ENCODE data around the gene BICDL1.
A peak's percentile ranks its signal among the peaks of the same experiment; 100 is the strongest.

Gene BICDL1

DNA sequence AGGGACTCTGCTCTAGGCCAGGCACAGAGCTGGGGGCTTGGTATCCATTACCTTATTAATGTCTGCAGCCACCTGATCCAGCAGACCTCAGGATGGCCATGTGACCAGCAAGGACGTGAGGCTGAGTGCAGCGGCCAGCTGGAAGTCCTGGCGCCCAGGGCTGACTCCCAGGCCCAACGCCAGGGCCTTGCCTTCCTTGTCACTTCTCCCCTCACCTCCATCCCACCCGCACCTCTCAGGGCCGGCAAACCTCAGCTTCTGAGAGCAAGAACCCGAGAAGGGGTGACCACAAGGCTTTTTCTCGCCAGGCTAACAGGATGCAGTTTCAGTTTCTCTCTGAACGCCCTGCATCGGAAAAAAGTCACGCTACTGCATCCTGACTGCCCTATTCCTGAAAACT lies 112.1 kb downstream of the BICDL1 start:
- DNase-seq (ENCODE audit: low spot score): no peak

DNA sequence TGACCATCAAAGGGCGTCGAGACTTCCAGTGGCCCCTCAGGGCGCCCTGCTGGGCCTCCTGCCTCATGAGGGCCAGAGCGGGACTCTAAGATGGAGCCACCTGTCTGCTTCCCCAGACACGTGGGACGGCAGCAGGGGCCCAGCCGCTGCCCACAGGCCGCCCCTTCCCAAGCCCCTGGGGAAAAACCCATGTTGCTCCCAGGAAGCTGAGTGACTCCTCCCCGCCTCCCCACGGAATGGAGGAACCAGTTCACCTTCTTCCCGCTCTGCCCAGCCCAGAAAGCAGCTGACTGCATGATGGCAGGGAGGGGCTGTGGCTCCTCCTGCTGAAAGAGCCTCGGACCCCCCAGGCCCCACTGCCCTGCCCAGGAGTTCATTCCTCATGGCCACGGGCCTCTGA lies 112.6 kb downstream of the BICDL1 start:
- no peak for DNase-seq (ENCODE audit: low spot score)

GRCh38 chr12:120102189-120103043 lies 113.4 kb downstream of the BICDL1 start:
- no peak for DNase-seq (ENCODE audit: low spot score)

GRCh38 chr12:120103044-120103338 lies 114.0 kb downstream of the BICDL1 start:
- no peak for DNase-seq (ENCODE audit: low spot score)

GRCh38 chr12:120103371-120103770 lies 114.3 kb downstream of the BICDL1 start:
- DNase-seq (ENCODE audit: low spot score): no peak

GRCh38 chr12:120106151-120106550 lies 117.1 kb downstream of the BICDL1 start:
- no peak for DNase-seq (ENCODE audit: low spot score)

DNA sequence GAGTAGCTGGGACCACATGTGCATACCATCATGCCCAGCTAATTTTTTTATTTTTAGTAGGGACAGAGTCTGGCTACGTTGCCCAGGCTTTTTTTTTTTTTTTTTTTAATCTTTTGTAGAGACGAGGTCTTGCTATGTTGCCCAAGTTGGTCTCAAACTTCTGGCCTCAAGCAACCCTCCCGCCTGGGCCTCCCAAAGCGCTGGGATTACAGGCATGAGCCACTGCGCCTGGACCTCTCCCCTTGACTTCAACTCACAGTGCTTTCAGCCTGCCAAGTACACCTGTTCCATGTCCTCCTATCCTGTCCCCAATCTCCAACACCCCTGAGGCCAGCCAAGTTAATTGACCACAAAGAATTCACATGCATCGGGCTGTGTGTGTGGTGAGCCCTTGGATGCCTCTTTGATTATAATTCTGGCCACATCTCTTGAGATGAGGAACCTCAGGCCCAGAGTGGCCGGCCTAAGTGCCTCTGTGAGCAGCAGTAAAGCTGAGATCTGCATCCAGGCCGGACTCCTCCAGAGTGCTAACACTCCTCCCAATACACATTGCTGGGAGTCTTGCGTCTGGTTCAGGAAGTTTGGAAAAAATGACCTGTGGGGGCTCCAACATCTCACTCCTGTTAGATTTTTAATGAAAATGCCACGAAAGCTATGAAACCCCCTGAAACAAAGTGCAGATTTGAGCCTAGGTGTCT lies 120.7 kb downstream of the BICDL1 start:
- no peak for DNase-seq (ENCODE audit: low spot score)

DNA sequence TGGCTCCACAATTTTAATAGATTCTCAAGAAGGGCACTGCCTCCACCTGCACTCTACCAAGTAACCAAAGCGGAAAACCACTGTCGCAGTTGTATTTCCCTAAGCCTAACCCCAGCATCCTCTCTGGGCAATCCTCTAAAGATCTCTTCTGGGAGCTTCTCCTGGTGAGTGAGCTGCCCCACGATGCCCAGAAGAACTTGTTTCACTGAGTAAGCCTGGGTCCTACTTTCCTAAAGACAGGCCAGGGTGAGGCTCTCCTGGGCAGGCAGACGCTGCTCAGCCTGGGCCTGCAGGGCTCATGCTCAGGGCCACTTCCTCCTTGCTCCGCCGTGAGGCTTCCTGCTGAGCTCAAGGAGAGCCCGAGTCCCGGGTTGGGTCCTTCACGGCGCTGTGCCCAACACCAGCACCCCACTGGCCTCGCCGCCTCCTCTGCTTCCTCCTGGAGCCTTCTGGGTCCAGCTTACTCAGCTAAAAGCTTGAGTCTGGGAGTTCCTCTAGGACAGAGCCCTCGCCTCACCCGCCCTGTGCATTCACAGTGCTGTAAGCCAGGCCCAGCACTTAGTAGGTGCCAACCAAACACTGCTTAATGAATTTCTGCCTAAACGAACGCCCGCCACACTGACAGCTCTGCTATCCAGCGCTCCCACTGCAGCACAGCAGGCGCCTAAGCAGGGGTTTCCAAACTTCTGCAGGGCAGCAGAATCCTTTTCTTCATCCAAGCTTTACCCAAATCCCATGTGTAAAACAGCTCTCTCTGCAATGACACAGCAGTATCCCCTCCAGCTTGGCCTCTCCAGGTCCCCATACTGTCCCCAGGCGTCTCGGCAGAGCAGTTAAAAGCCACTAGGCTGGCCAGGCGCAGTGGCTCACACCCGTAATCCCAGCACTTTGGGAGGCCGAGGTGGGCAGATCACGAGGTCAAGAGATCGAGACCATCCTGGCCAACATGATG lies 121.8 kb downstream of the BICDL1 start:
- DNase-seq (ENCODE audit: low spot score): peak; percentile 77

DNA sequence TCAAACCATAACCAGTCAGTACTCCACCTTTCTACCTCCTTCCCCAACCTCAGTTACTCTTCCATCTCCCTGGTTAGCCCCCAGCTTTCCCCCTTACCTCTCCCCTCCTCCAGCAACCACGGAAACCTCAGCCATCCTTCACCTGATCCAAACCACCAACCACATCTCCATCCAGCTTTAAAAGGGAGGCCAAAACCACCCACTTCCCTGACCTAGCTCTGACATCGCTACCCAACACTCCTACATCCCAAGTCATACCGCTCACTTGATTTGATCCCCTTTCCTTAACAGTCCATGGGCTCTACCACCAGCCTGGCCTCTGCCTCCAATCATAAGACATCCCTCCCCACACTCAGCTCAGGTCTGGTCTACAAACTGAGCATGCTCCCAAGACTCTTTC lies 126.0 kb downstream of the BICDL1 start:
- no peak for DNase-seq (ENCODE audit: low spot score)

DNA sequence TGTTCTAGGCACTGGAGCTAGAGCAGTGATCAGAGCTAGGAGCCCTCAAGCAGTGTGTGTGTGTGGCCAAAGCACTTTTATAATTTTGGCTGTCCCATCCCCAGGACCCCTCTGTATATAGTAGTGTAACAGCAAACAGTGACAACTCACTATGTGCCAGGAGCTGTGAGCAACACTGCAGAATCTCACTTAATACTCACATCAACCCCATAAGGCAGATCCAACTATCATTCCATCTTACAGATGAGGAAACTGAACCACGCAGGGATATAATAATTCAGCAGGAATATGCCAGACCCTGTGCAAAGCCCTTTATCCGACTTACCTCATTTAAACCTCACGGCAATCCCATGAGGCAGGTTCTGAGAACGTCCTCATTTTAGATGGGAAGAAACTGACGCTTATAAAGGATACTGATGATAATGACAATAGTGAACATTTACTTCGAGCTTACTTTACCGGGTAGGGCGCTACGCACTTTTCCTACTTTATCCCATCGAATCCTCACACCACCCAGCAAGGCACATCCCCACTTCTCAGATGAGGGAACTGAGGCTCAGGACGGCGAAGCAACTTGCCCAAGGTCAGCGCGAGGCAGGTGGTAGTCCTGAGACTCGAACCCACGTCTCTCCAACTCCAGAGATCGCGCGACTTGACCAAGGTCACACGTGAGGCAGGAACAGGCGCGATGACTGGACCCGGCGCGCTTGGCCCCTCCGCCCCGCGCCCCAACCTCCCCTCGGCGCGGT lies 126.8 kb downstream of the BICDL1 start:
- peak; percentile 67 for DNase-seq (ENCODE audit: low spot score)

GRCh38 chr12:120116441-120116791 lies 127.4 kb downstream of the BICDL1 start, which contains the start of gene RAB35:
Gene RAB35, minus strand, starts transcription at chr12:120116753. Its CDS starts 103 bp downstream, at chr12:120116650.
- DNase-seq (ENCODE audit: low spot score): no peak

DNA sequence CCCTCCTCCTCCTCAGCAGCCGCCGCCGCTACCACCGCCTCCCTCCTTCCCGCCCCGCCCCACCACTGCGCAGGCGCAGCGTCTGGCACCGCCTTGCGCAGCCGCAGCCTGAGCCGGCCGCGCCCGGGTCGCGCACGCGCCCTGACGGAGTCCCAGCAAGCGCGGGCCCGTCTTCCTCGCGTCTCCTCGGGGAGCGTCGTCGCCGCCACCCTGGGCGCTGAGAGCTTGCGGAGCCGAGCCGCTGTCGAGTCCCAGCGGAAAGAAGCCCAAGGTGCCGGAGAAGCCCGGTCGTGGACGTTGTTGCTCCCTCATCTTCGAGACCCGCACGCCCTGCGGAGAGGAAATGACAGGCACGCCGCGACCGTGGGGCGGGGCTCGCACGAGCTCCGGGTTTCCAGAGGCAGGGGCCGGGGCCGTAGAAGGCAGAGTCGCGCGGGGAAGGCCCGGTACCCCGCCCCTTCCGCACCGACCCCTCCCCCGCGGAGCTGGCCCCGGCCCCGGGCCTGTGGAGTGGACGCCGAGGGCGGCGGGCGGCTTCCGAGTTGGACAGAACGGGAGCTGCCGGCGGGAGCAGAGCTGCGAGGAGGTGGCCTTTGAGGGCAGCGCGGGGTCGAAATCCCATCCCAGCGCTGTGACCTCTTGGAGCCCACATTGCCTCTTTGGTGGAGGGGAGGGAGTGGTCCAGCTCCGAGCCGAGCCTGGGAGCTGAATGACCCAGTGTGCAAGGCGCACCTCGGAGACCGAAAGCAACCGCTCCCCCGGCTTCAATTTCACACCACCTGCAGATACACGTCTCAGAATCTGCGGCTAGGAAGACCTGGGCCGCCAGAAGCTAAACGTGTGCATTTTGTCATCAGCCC lies 128.0 kb downstream of the BICDL1 start:
- peak; percentile 93 for DNase-seq (ENCODE audit: low spot score)

DNA sequence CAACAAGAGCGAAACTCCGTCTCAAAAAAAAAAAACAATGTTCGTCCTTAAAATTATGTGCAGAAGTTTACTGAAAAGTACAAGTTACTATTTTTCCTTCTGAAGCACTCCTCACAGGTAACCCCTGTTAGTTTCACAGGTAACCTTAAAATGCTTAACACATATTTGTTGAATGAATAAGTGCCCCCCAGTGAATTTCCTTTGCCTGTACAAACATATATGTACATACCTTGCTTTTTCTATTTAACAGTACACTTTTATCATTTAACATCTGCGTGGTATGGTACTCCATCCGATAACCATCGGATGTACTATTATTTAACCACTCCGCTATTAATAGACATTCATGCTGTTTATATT lies 128.9 kb downstream of the BICDL1 start:
- DNase-seq (ENCODE audit: low spot score): peak; percentile 19

GRCh38 chr12:120118321-120119061 lies 129.5 kb downstream of the BICDL1 start:
- DNase-seq (ENCODE audit: low spot score): peak; percentile 29

- peak; percentile 54 for DNase-seq (ENCODE audit: low spot score)
These were observed 130.4 kb downstream of the BICDL1 start for GRCh38 chr12:120119271-120119973.

DNA sequence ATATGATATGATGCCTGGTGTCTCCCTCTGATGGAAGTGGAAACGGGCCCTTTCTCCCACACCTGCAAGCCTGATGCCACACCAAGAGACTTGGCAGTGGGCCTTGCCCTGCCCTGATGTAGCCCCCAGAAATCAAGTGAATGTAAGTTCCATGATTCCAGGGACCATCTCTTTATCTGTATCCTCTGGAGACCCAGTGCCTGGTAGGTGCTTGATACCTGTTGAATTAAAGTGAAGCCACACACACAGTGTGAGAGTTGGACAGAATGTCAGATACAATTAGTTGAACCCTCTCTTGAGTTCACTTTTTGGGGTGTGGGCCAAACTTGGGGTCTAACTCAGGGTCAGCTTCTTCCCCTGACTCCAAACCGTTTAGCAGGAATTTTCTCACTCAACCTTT lies 132.3 kb downstream of the BICDL1 start:
- no peak for DNase-seq (ENCODE audit: low spot score)

DNA sequence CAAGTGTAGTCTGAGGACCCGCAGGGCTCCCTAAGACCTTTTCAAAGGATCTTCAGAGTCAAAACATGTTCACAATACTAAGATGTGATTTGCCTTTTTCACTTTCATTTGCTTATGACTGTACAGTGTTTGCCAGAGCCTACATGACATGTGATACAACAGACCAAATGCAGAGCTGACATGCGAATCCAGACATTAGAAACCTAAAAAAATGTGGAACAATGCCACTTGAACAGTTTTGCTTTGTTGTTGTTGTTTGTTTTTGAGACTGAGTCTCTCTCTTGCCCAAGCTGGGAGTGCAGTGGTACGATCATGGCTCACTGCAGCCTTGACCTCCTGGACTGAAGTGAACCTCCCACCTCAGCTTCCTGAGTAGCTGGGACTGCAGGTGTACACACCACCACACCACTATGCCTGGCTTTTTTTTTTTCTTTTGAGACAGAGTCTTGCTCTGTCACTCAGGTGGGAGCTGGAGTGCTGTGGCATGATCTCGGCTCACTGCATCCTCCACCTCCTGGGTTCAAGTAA lies 132.8 kb downstream of the BICDL1 start:
- DNase-seq (ENCODE audit: low spot score): peak; percentile 63

- DNase-seq (ENCODE audit: low spot score): no peak
These were observed 136.0 kb downstream of the BICDL1 start for GRCh38 chr12:120125029-120125428.
